Femur (tissue), 1 donor: ENCODE results near the gene DLL3.
"Not testable (repeated sequence)": the region's sequence is repeated elsewhere in the genome, so short reads cannot be mapped to it uniquely, and the experiment has no call there.

Experiments
- DNase-seq: peaks from one replicate; pipeline ENCODE4 v3.0.0-alpha.2; 2017

DLL3 gene

DNA sequence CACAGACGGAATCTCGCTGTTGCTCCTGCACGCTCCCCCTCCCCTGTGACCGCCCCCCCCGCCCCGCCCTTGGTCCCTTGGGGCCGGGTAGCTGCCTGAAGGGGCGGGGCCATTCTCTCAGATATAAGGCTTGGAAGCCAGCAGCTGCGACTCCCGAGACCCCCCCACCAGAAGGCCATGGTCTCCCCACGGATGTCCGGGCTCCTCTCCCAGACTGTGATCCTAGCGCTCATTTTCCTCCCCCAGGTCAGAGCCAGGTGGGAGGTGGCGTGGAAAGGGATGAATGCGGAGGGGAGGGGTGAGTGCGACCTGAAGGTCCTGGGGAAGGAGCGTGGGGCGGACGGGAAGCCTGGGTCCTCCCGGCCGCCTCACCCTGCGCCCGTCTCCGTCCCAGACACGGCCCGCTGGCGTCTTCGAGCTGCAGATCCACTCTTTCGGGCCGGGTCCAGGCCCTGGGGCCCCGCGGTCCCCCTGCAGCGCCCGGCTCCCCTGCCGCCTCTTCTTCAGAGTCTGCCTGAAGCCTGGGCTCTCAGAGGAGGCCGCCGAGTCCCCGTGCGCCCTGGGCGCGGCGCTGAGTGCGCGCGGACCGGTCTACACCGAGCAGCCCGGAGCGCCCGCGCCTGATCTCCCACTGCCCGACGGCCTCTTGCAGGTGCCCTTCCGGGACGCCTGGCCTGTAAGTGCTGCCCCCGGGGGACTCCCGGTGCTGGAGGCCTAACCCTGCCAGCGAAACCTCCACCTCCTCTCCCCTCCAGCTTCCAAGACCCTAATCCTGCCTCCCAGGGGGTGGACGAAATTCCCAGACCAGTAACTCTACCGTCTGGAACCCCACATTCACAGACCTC, at the start of gene DLL3:
DLL3 (plus strand) TSS at position 150 of the 845 bp plus-strand sequence; CDS start at position 178, 28 bp downstream.
- DNase-seq, result no peak

DNA sequence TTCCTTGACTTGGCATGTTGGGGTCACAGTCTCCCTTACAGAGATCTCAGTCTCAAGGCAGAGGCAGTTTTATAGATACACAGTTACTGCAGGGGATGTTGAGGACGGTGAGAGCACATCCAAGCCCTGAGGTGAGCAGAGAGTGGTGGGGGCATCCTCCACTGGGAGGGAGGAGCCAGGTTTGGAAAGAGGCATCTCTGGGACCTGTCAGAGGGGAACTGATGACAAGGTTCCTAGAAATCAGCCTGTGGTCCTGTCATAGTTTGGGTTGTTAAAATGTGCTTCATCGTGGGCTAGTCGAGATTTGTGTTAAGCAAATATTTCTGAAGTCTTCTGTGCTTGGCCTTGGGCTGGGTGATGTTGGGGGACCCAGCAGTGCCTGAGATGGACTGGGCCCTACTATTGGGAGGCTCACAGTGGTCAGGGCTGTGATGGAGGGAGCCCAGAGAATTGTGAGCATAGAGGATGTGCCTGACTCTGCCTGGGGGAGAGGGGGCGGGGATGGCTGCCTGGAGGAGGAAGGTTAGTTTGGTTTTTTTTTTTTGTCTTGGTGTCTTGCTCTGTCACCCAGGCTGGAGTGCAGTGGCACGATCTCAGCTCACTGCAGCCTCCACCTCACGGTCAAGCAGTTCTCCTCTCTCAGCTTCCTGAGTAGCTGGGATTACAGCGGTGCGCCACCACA, 49.5 kb upstream of the DLL3 start:
- no peak for DNase-seq

DNA sequence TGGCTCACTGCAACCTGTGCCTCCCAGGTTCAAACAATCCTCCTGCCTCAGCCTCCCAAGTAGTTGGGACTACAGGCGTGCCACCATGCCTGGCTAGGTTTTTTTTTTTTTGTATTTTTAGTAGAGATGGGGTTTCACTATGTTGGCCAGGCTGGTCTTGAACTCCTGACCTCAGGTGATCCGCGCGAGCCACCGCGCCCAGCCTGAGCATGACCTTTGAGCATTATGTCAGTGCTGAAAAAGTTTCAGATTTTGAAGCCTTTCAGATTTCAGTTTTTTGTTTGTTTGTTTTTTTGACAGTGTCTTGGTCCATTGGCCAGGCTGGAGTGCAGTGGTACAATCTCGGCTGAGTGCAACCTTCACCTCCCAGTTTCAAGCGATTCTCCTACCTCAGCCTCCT, 47.5 kb upstream of the DLL3 start:
- not testable (repeated sequence) for DNase-seq

DNA sequence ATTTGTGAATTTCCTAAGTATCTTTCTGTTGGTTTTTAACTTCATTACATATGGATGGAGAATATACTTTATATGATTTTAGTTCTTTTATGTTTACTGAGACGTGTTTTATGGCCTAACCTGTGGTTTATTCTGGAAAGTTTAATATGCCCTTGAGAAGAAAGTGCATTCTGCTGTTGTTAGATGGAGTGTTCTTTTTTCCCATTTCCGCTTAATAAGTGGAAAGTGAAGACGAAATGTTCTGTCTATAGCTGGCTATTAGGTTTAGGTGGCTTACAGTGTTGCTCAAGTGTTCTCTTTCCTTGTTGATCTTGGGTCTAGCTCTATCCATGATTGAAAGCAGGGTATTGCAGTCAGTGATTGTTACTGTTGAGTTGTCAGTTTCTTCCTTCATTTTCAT, 35.3 kb upstream of the DLL3 start:
- DNase-seq, result no peak

DNA sequence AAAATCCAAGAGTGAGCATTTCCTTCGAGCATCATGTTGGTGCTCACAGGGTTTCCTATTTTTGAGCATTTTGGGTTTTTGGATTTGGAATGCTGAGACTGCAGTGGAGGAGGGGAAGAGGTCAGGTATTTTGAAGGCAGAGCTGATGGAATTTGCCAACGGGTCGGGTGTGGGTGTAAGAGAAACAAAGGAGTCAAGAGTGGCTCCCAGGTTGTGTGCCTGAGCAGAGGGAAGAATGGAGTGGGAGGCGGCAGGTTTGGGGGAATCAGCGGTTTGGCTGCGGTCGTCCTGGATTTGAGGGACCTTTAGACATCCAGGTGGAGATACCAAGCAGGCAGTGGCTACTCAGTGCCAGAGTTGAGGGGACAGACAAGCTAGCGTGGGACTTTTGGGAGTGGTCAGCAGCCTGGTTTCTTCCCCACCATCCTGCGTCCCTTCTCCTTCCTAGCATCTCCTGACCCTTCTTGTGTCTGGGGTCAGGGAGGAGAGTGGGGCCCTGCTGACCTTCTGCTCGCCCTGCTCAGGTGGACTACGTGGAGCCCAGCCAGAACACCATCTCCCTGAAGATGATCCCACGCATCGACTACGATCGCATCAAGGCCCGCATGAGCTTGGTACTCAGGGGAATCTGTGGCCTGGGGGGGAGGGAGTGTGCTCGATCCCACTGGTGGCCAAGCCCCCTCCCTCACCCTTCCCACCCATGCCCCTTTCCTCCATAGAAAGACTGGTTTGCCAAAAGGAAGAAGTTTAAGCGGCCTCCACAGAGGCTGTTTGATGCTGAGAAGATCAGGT, 32.6 kb upstream of the DLL3 start:
- DNase-seq, result no peak

DNA sequence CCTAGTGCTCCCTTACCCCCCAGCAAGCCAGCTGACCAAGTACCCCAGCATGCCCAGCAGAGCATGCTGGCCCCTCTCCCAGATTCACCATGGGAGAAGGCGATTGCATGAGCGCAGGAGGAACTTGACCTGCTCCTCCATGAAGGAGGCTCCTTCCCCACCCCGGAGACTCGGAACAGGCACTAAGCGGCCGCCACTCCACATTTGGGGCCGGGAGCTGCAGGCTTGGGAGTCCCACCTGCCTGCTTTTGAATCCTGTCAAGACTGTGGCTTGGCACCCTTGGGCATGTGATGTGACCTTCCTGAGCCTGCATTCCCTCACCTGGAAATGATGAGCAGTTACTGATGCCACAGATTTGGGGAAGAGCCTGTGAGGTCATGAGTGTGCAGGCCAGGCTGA, 30.8 kb upstream of the DLL3 start:
- no peak for DNase-seq

DNA sequence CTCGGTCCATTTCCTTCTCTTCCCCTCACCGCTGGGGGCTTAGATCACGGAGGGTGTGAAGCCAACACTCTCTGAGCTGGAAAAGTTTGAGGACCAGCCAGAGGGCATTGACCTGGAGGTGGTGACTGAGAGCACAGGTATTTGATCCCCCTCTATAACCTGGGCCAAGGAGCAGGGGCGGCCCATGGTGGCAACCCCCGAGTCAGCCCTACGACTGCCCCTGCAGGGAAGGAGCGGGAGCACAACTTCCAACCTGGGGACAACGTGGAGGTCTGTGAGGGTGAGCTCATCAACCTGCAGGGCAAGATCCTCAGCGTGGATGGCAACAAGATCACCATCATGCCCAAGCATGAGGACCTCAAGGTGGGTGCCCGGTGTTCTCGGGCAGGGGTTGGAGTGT, 29.7 kb upstream of the DLL3 start:
- DNase-seq, result no peak

- no peak for DNase-seq
These were observed 29.2 kb upstream of the DLL3 start for GRCh38 chr19:39469567-39469966.

DNA sequence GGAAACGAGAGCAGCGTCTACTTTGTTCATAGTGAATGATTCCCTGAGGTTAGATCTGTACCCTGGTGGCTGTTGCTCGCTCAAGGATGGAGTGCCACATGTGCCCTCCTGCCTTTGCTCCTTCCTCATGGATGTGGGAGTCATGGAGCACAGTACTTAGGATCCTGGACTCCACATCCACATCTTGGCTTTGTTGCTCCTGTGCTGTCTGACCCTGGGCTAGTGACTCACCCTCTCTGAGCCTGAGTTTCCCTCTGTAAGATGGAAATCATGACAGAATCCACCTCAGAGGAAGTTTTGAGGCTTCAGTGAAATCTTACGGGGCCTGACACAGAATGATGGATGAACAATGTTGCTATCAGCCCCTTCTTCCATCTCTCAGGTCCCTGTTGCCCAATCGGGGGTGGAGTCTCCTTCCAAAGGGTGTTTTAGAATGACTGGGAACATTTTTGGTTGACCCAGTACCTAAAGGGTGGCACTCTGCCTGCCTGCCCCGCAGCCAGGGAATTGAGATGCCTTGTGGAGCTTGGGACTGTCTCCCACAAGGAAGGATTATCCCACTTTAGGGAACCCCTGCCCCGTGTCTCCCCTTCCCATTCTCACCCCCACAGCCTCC, 27.9 kb upstream of the DLL3 start:
- DNase-seq, result no peak

GRCh38 chr19:39471756-39472536, 26.8 kb upstream of the DLL3 start:
- no peak for DNase-seq

DNA sequence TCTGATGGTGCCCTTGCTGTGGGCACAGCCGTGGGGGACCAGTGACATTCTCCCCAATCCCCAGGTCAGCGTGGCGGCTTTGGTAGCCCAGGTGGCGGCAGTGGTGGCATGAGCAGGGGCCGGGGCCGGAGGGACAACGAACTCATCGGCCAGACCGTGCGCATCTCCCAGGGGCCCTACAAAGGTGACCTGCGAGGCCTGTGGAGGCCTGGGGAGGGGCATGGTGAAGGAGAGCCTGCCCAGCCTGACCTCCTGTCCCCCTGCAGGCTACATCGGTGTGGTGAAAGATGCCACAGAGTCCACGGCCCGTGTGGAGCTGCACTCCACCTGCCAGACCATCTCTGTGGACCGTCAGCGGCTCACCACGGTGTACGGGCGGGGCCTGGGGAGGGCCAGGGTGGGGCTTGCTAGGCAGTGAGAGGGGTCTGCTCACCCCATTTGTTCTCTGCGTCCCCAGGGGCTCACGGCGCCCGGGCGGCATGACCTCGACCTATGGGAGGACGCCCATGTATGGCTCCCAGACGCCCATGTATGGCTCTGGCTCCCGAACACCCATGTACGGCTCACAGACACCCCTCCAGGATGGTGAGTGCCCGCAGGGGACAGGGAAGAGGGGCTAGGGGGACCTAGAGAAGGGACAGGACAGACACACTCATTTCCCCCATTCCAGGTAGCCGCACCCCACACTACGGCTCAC, 25.9 kb upstream of the DLL3 start:
- DNase-seq, result no peak

DNA sequence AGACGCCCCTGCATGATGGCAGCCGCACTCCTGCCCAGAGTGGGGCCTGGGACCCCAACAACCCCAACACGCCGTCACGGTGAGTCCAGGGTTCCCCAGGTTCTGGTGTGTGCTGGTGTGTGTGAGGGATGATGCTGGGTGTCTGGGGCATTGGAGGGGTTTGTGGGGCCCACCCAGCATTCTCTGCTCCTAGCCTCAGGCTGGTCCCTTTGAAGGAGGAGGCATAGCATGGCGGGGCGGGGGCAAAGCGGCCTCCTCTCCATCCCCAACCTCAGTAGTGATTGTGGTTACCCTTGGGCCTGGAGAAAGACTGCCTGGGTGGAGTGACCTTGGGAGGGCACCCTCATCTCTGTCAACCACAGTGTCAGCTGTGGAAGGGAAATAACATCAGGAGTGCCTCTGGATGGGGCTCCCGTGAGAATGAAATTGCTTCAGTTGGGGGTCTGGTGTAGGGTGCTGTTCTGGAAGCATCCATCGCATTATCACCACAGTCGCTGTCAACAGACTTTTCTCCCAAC, 25.2 kb upstream of the DLL3 start:
- no peak for DNase-seq

- peak; percentile 64 for DNase-seq
These were observed 24.6 kb upstream of the DLL3 start for GRCh38 chr19:39474139-39474620.

DNA sequence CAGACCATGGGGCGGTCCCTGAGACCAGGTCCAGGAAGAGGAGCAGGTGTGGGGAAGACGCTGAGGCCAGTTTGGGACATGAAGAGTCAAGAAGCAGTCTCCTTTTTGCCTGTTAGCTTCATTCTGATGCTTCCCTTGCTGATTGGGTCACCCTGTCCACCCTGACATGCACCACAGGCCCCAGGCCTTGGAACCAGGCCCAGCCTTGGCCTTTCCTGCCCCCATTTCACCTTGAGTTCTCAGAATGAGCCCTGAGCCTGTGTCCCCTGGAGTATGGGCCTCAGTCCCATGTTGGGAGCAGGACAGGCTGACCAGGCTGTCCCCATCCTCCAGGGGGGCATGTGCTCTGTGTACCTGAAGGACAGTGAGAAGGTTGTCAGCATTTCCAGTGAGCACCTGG, 23.0 kb upstream of the DLL3 start:
- DNase-seq, result no peak

DNA sequence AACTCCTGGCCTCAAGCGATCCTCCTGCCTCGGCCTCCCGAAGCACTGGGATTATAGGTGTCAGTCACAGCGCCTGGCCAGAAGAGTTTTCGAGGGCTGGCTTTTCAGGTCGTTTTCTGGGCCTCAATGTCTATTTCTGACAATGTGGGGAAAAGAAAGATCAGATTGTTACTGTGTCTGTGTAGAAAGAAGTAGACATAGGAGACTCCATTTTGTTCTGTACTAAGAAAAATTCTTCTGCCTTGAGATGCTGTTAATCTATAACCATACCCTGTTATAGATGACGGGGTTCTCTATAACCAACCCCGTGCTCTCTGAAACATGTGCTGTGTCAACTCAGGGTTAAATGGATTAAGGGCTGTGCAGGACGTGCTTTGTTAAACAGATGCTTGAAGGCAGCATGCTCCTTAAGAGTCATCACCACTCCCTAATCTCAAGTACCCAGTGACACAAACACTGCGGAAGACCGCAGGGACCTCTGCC, 19.4 kb upstream of the DLL3 start:
- not testable (repeated sequence) for DNase-seq

- no peak for DNase-seq
These were observed 18.8 kb upstream of the DLL3 start for GRCh38 chr19:39479916-39480315.

DNA sequence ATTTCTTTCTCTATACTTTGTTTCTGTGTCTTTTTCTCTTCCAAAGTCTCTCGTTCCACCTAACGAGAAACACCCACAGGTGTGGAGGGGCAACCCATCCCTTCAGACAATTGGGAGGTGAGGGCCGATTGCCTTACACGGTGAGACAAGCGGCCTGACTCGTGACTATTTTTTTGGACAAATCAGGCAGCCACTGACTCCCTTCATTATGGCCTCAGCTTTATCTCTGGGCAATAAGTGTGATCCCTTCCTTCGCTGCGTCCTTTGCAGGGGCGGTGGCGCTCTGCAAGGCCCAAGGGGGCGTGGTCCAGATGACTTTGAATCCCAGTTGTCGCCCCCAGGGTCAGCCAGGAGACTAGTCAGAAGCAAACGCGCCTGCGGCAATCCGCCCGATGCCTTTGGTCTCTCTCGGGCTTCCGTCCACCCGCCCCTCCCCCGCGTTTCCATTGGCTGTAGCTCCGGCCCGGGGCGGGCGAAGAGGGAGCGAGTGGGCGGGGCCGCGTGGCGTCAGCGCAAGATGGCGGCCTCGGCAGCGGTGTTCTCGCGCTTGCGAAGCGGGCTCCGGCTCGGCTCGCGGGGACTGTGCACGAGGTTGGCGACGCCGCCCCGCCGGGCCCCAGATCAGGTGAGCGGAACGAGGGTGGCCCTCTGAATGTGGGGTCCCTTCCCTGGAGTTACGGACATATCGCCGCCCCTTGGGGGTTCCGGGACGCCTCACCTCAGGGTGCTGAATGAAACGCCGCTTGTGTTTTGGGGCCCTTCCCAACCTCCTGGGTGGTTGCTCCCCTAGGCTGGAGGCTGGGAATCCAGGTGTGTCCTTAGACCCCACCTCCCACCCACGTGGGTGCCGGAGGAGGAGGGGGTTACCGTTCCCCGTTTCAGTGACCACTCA, 18.2 kb upstream of the DLL3 start, which contains the start of gene TIMM50:
TIMM50 (plus strand) TSS at position 502 of the 892 bp plus-strand sequence; CDS start at position 518, 16 bp downstream.
- peak; percentile 97 for DNase-seq

DNA sequence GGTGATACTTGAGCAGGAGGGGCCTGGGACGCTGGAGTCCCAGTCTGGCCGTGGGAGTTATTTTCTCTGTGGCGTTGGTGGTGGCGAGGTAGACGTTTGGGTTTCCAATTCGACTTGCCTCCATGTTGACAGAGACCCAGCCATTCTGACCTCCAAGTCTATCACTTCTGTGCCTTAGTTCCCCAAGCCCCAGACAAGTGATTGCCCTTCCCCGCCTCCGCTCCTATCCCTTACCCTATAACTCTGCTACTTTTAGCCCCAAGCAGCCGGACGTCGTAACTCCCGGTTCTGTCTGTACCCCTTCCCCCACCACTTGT, 17.6 kb upstream of the DLL3 start:
- DNase-seq, result no peak

- DNase-seq, result no peak
These were observed 17.1 kb upstream of the DLL3 start for GRCh38 chr19:39481676-39482075.

- DNase-seq, result no peak
These were observed 15.6 kb upstream of the DLL3 start for GRCh38 chr19:39483141-39483540.
